Coronary artery (tissue), 2 donors: Measurements from ENCODE around the gene MICB.

Experiments
- DNase-seq: peaks from one replicate; pipeline ENCODE4 v3.0.0-alpha.2; 2017; ENCODE audit warnings: low spot score
- H3K27ac ChIP-seq, 2 donors: fragments of 200-600 bp; sonication (generic); one replicate each; pipeline ENCODE4 v1.5.1; 2016 to 2019
- H3K4me3 ChIP-seq: fragments of 200-600 bp; sonication (generic); 2 replicates; pipeline ENCODE4 v1.5.1; 2016; ENCODE audit warnings: mild to moderate bottlenecking, moderate library complexity
- TF ChIP-seq, protein P1 (sequence below): fragments of 200-600 bp; sonication (generic); IDR thresholded peaks from one replicate; pipeline ENCODE4 v1.5.1; 2019; ENCODE audit warnings: antibody characterized with exemption

MICB gene

DNA sequence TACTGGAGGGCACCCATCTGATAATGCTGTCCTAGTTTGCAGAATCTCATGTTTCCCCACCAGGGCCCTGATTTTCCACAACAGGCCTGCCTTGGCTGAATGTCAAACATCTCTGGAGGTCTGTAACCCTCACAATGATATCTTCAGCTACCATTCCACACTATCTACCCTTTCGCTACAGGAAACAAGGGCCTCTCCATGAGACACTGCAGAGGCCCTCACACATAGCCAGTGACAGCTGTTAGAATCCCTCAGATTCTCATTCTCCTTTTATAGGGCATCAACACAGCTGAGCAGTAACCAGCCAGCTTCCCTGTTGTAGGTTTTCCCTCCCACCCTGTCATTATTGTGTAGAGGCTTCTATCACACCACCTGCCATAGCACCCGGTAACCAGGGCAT lies 29.6 kb upstream of the MICB start:
- no peak overlapping the region for H3K4me3 ChIP-seq
- no peak for DNase-seq
- TF ChIP-seq, protein P1, sequence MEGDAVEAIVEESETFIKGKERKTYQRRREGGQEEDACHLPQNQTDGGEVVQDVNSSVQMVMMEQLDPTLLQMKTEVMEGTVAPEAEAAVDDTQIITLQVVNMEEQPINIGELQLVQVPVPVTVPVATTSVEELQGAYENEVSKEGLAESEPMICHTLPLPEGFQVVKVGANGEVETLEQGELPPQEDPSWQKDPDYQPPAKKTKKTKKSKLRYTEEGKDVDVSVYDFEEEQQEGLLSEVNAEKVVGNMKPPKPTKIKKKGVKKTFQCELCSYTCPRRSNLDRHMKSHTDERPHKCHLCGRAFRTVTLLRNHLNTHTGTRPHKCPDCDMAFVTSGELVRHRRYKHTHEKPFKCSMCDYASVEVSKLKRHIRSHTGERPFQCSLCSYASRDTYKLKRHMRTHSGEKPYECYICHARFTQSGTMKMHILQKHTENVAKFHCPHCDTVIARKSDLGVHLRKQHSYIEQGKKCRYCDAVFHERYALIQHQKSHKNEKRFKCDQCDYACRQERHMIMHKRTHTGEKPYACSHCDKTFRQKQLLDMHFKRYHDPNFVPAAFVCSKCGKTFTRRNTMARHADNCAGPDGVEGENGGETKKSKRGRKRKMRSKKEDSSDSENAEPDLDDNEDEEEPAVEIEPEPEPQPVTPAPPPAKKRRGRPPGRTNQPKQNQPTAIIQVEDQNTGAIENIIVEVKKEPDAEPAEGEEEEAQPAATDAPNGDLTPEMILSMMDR: no peak

DNA sequence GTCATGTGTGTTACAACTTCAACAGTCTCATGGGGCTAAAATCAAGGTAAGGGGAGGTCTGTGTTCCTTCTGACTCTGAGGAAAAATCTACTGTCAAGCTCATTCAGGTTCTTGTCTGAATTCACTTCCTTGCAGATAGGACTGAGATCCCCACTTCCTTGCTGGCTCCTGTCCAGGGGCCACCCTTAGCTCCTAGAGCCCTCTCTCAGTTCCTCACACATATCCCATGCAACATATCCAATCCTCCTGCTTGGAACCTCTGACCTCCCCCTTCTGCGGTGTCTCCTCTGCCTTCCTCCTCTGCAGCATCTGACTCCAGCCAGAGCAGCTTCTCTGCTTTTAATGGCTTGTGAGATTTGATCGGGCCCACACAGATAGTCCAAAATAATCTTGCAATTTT lies 27.1 kb upstream of the MICB start:
- no peak for DNase-seq
- no peak overlapping the region for H3K4me3 ChIP-seq
- TF ChIP-seq, protein P1: no peak
- no peak overlapping the region for H3K27ac ChIP-seq

More for the DNA sequence above, 29.6 kb upstream of the MICB start:
- no peak overlapping the region for H3K27ac ChIP-seq

GRCh38 chr6:31471711-31472110 lies 26.2 kb upstream of the MICB start:
- TF ChIP-seq, protein P1: no peak
- Histone ChIP-seq H3K27ac (no peak overlapping the region), H3K4me3 (no peak overlapping the region)
- DNase-seq: no peak

DNA sequence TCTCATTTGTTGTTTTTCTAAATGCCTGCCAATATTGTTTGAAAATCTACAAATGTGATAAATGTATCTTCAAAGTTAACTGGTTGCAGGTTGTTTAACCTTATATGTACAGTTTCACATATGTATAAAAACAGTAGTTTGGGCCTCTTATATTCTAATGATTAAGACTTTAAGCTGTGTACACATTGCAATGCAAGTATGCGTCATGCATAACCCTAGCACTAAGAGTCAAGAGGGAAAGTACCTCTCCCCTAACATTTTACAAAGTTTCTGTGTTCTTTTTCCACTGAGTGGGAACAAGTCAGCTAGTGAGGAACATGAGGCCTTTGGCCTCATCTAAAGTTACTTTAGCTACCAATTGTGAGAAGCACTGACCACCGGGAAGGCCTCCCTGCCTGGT lies 25.7 kb upstream of the MICB start:
- no peak overlapping the region for H3K4me3 ChIP-seq
- TF ChIP-seq, protein P1: no peak
- no peak for DNase-seq
- H3K27ac ChIP-seq: no peak overlapping the region

DNA sequence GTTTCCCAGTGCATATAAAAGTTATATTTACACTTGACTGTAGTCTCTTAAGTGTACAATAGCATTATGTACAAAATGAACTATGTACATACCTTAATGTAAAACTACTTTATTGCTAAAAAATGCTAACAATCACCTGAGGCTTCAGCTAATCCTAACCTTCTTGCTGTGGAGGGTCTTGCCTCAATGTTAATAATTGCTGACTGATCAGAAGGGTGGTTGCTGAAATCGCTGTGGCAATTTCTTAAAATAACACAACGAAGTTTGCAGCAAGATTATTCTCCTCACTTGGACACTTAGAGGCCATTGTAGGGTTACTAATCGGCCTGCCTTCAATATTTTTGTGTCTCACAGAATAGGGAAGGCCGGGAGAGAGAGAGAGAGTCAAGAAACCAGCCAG lies 24.7 kb upstream of the MICB start:
- H3K4me3 ChIP-seq: no peak overlapping the region
- no peak overlapping the region for H3K27ac ChIP-seq
- TF ChIP-seq, protein P1: no peak
- DNase-seq: no peak

GRCh38 chr6:31473780-31474761 lies 23.9 kb upstream of the MICB start:
- Histone ChIP-seq H3K4me3 (no peak overlapping the region), H3K27ac (no peak overlapping the region)
- TF ChIP-seq, protein P1: no peak
- no peak for DNase-seq

- H3K4me3 ChIP-seq: no peak overlapping the region
- DNase-seq: no peak
- TF ChIP-seq, protein P1: no peak
- H3K27ac ChIP-seq: no peak overlapping the region
Observed at GRCh38 chr6:31474871-31475286, 23.1 kb upstream of the MICB start.
